ENCODE data around the gene GPR39.

GPR39 gene

GRCh38 chr2:132681766-132682165 is 265.2 kb downstream of the GPR39 start:
- DNase-seq: no peak

GRCh38 chr2:132690664-132691303 is 274.2 kb downstream of the GPR39 start:
- DNase-seq: no peak

- DNase-seq: no peak
Measured at GRCh38 chr2:132691556-132691955, 275.0 kb downstream of the GPR39 start.

- no peak for DNase-seq
Measured at GRCh38 chr2:132692816-132693215, 276.2 kb downstream of the GPR39 start.

Data from activated gamma-delta T cell treated with Interleukin-2 at 50 U/mL for 16 hours (primary cell).